Activated gamma-delta T cell treated with anti-CD3 and anti-CD28 coated beads, Interleukin-2, amount 50 U/mL, for 16 hours (primary cell): ENCODE results near the gene DYNLL2.
"Not testable (repeated sequence)": the region's sequence is repeated elsewhere in the genome, so short reads cannot be mapped to it uniquely, and the experiment has no call there.

Experiments used
- DNase-seq: peaks from one replicate; pipeline ENCODE4 v3.0.0-alpha.2; 2020; ENCODE audit warnings: low read depth

Gene DYNLL2

GRCh38 chr17:58072862-58073261 is 10.4 kb upstream of the DYNLL2 start:
- DNase-seq, result no peak

DNA sequence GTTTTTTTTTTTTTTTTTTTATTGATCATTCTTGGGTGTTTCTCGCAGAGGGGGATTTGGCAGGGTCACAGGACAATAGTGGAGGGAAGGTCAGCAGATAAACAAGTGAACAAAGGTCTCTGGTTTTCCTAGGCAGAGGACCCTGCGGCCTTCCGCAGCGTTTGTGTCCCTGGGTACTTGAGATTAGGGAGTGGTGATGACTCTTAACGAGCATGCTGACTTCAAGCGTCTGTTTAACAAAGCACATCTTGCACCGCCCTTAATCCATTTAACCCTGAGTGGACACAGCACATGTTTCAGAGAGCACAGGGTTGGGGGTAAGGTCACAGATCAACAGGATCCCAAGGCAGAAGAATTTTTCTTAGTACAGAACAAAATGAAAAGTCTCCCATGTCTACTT is 10.0 kb upstream of the DYNLL2 start:
- not testable (repeated sequence) for DNase-seq

DNA sequence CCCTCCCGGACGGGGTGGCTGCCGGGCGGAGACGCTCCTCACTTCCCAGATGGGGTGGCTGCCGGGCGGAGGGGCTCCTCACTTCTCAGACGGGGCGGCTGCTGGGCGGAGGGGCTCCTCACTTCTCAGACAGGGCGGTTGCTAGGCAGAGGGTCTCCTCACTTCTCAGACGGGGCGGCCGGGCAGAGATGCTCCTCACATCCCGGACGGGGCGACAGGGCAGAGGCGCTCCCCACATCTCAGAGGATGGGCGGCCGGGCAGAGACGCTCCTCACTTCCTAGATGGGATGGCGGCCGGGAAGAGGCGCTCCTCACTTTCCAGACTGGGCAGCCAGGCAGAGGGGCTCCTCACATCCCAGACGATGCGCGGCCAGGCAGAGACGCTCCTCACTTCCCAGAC is 8.8 kb upstream of the DYNLL2 start:
- not testable (repeated sequence) for DNase-seq

GRCh38 chr17:58079300-58080033 is 3.8 kb upstream of the DYNLL2 start:
- DNase-seq, result no peak

DNA sequence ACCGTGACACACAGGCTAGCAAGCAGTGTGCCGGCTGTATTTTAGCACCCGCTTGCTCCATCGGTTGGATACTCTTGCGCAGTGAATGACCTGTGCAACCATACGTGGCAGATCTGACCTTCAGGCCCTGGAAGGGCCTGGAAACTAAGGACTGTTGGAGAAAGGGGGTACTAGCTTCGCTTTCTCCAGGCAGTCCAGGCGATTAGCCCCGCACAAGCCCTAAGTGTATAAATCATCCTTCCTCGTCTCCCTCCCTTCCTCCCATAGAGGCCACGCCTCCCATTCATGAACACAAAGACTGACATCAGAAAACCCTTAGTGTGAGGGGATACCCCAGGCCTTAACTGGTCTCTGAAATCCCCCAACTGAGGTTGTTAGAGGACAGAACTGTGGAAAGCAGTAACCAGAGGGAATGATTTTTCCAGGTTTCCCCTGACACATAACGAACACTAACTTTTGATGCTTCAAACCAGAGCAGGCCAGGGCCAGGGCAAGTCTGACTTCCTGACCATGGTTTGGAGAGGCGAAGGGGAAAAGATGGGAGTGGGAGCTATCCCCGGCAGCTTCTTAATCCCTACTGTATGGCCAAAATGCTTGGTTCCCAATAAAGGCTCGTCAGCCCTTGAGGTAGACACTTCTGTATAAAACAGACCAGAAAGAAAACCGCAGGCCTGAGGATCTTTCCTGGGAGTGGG is 1.4 kb upstream of the DYNLL2 start:
- no peak for DNase-seq

- no peak for DNase-seq
These were observed 814 bp upstream of the DYNLL2 start for GRCh38 chr17:58082341-58082869.

DNA sequence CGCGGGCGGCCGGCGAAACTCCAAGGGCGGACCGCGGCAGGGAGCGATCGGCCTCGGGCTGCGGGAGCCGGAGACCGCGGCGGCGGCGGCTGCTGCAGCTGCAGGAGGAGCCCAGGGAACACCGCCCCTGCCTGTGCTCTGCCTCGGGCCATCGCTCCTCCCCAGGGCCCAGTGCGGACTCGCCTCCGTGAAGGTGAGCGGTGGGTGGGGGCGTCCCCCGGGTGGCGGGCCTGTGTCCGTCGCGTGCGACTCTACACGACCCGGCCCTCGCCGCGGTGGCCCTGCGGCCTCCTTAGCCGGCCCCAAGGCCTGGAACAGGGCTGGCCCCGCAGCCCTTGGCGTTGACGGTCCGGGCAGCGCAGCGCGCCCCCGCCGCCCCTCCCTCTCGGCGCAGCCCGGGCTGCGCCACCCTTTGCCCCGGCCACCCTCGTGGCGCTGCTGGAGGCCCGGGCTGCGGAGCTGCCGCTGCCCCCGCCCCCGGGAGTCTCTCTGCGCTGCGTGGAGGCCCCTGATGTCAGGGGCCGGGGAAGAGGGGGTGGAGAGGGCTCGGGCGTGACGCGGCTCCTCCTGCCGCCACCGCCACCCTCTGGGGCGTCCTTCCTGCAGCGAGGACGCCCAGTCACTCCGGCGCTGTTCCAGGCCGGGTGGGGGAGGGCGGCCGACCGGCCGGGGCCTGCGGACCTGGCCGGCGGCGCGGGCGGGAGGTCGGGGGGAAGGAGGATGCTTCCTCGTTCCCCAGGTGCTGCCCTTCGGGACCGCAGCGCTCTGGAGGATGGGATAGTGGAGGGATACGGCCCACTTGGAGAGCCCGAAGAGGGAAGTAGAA is 485 bp downstream of the DYNLL2 start:
- peak; percentile 58 for DNase-seq

DNA sequence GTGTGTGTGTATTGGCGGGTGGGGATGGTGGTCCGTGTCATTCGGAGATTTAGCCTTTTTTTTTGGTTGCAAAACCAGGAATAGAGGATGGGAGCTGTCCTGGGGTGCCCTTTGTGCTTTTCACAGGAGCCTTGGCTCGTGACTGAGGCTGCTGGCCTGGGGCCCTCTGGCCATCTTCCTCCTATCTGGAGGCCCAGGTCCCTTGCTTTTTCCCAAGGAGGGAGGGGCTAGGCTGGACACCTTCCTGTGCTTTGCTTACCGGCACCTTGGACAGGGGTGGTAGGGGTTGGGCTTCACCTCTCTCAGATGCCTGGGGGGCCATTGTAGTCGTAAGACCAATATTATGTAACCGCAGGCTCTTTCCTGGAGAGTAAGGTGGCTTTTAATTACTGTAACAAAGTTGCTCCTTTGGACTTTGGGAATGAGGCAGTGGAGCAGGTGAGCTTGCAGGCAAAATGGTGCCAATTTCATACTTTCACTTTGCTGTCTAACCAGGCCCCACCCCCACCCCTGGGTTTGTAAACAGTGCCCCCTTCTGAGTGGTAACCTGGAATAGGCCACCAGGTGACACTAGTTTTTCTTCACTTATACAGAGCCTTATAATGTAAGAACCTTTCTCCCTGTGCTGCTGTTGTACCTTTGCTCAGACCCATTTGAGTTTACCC is 1.2 kb downstream of the DYNLL2 start:
- DNase-seq, result peak; percentile 19

DNA sequence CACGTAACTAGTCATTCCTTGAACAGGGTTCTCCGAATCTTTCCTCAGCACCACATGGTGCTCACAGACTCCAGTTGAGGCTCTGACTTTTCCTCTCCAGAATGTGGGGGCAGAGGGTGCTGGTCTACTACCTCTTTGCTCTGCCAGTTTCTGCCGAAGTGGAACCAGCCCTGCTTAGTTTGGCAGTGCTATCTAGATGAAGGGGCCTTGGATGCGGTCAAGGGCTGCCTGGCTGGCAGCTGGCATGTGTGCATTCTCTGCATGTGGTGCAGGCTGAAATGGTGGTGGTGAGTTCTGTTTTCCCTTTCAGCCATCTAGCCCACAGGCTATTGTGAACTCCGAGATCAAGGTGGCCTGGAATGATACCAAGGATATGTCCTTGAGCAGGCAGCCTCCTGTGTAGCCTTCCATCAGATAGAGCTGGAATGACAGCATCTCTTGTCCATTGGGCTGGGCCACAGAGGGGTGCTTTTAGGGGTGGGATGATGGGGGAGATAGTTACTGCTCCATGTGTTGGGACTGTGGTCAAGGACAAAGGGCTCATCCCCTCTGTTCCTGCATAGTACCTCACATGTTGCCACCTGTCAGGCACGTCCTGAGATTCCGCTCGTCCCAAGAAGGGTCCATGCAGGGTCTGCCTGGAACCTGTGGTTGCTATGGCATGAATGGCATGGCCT is 2.0 kb downstream of the DYNLL2 start:
- no peak for DNase-seq

- no peak for DNase-seq
These were observed 3.7 kb downstream of the DYNLL2 start for GRCh38 chr17:58086953-58087352.

GRCh38 chr17:58088624-58089023 is 5.4 kb downstream of the DYNLL2 start:
- DNase-seq, result no peak

DNA sequence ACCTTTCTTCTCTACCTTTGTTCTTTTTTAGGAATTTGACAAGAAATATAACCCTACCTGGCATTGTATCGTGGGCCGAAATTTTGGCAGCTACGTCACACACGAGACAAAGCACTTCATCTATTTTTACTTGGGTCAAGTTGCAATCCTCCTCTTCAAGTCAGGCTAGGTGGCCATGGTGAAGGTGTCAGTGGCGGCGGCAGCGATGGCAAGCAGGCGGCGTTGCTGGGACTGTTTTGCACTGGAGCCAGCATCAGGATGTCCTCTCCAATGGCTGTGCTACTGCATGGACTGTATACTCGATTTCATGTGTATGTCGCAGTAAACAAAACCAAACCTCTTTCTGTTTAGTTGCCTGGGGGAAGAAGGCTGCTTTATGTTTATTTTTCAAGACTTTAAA is 5.9 kb downstream of the DYNLL2 start:
- DNase-seq, result no peak

- DNase-seq, result no peak
These were observed 7.9 kb downstream of the DYNLL2 start for GRCh38 chr17:58091024-58091567.

- DNase-seq, result no peak
These were observed 9.0 kb downstream of the DYNLL2 start for GRCh38 chr17:58092101-58092796.

- no peak for DNase-seq
These were observed 9.7 kb downstream of the DYNLL2 start for GRCh38 chr17:58092797-58093385.

GRCh38 chr17:58094118-58094517 is 10.9 kb downstream of the DYNLL2 start:
- no peak for DNase-seq

- DNase-seq, result no peak
These were observed 13.7 kb downstream of the DYNLL2 start for GRCh38 chr17:58096892-58097291.

DNA sequence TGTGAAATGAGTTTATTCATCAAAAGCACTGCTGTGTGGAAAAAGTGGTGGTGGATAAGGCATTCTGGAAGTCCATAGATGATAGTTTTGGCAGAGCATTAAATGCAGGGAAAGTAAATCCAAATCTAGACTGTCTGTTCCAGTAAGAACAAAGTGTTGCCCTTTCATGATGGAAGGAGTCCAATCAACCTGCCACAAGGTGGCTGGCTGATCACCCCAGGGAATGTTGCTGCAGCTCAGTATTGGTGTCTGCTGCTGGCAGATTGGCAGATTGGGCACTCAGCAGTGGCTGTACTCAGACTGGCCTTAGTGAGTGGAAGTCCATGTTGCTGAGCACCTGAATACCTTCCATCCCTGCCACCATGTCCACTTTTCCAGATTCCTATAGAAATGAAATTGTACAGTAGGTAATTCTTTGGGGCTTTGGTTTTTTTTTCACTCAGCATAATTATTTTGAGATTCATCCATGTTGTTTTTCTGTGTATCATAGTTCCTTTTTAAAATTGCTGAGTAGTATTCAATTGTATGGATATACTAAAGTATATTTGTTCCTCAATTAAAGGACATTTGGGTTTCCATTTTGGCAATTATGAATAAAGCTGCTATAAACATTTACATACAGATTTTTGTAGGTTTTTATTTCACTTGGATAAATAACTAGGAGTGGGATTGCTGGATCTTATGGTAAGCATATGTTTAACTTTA is 14.3 kb downstream of the DYNLL2 start:
- DNase-seq, result no peak

DNA sequence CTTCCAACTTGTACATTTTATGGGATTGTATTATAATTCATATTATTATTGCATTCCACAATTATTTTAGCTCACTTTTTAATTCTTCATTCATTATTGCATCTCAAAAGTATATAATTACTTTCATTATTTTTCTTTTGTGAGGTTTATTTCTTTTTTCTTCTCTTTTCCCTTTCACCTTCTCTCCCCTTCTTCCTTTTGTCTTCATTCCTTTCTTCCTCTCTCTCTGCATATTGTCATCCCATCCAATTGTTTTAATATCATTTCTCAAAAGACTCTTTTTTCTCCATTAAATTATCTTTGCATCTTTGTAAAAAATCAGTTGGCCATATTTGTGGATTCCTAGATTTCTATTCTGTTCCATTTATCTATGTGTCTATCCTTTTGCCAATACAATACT is 17.3 kb downstream of the DYNLL2 start:
- no peak for DNase-seq
